Measurements from ENCODE around the gene CWC15. TPM values are rescaled to one million over a fixed set of nuclear protein-coding genes. Genes with fewer than 3 reads are reported as not detected.
A peak's percentile ranks its signal among the peaks of the same experiment; 100 is the strongest.
"Not testable (repeated sequence)": the region's sequence is repeated elsewhere in the genome, so short reads cannot be mapped to it uniquely, and the experiment has no call there.

The CWC15 gene
- total and polyA plus RNA-seq, 2 donors (not counting 3 experiments of a cell fraction or from before 2014, with no cell fraction given) = 16.9 to 72.0 TPM

GRCh38 chr11:94932503-94932902 is 40.9 kb downstream of the CWC15 start:
- Histone ChIP-seq H3K4me1 (ENCODE audit: control insufficient read depth, extremely low read depth, insufficient read depth, low read length) (peaks cover 49% of the 10 kb centered on the region), H3K9me1 (replicated peaks; ENCODE audit: control insufficient read depth, extremely low read depth, insufficient read depth, low read length) (no peaks in the 10 kb centered on the region), H3K79me2 (ENCODE audit: control insufficient read depth, insufficient read depth, low read length) (no peaks in the 10 kb centered on the region), H2AFZ (ENCODE audit: low read depth, low read length) (no peak overlapping the region), H3K4me2 (ENCODE audit: insufficient read depth, low read length) (no peak overlapping the region), H3K36me3 (ENCODE audit: control insufficient read depth in 2 of 2, extremely low read depth in 1 of 2, insufficient read depth in 2 of 2, low read length in 2 of 2) (no peaks in the 10 kb centered on the region), H3K9me3 (replicated peaks; ENCODE audit: control insufficient read depth, insufficient read depth, low read length) (no peaks in the 10 kb centered on the region), H4K20me1 (replicated peaks; ENCODE audit: control insufficient read depth, extremely low read depth, insufficient read depth, low read length) (no peaks in the 10 kb centered on the region), H3K4me3 (replicated peaks in 1 of 3; ENCODE audit: insufficient read depth in 1 of 3, low read depth in 1 of 3, low read length in 3 of 3) (no peak overlapping the region), H3K9ac (replicated peaks; ENCODE audit: extremely low read depth, insufficient read depth, low read length) (no peak overlapping the region), H3K27me3 (ENCODE audit: control insufficient read depth in 2 of 2, insufficient read depth in 2 of 2, low read length in 2 of 2) (no peaks in the 10 kb centered on the region), H3K27ac (ENCODE audit: insufficient read depth, low read depth, low read length) (peak overlapping the region; percentile 96)
- dilution Hi-C loops (cut with MboI; ENCODE audit: extremely low pct_ligation_motif_present, low sequenced_read_pairs) = no loop called here
- DNase-seq (ENCODE audit: low read depth, low spot score) = no peak
- FAIRE-seq = no peak
- CTCF ChIA-PET = interaction anchor here (4.5 kb wide), 1 partner anchor 34 kb away, joined by 18 read pairs; no protein-coding TSS in a partner anchor
- intact Hi-C loops (cut with micrococcal nuclease) = loop anchor here (2.0 to 10.0 kb wide), 2 partner anchors 136 to 798 kb away; no protein-coding TSS in a partner anchor
- TF ChIP-seq MAX (IDR thresholded peaks at IDR 0.05; ENCODE audit: insufficient read depth, insufficient read length) = no peak
- TF ChIP-seq FOS (IDR thresholded peaks at IDR 0.05; ENCODE audit: borderline replicate concordance, insufficient read depth, low read length) = no peak
- TF ChIP-seq MYC (IDR thresholded peaks at IDR 0.05; ENCODE audit: low read depth, low read length) = no peak
- TF ChIP-seq EZH2 (IDR thresholded peaks at IDR 0.05; ENCODE audit: borderline replicate concordance, low read depth, low read length, severe bottlenecking) = no peak
- no peak for TF ChIP-seq POLR2AphosphoS5 (IDR thresholded peaks at IDR 0.05; ENCODE audit: insufficient read depth, low read depth, low read length)
- no peak for TF ChIP-seq JUN (IDR thresholded peaks at IDR 0.05; ENCODE audit: borderline replicate concordance, insufficient read depth, insufficient read length, low read depth)
- TF ChIP-seq CTCF (IDR thresholded peaks at IDR 0.05; ENCODE audit: extremely low read depth in 1 of 2, insufficient read depth in 1 of 2, low read depth in 1 of 2, low read length in 2 of 2) = no peak
- TF ChIP-seq GATA2 (IDR thresholded peaks at IDR 0.05; ENCODE audit: insufficient read depth, insufficient read length, low read depth, low read length) = no peak
- no peak for TF ChIP-seq POLR2A (IDR thresholded peaks at IDR 0.05; ENCODE audit: low read depth, low read length)
- POLR2A ChIA-PET = no interaction called here
- BruUV-seq (replicated peaks) = no TSS peak

- intact Hi-C loops (cut with micrococcal nuclease) = loop anchor here (2.0 to 10.0 kb wide), 2 partner anchors 137 to 797 kb away; no protein-coding TSS in a partner anchor
- H4K20me1 ChIP-seq (replicated peaks; ENCODE audit: control insufficient read depth, extremely low read depth, insufficient read depth, low read length); H3K9me1 ChIP-seq (replicated peaks; ENCODE audit: control insufficient read depth, extremely low read depth, insufficient read depth, low read length); H3K9me3 ChIP-seq (replicated peaks; ENCODE audit: control insufficient read depth, insufficient read depth, low read length); H3K27ac ChIP-seq (ENCODE audit: insufficient read depth, low read depth, low read length); DNase-seq (ENCODE audit: low read depth, low spot score); H3K4me2 ChIP-seq (ENCODE audit: insufficient read depth, low read length); POLR2A ChIA-PET; H2AFZ ChIP-seq (ENCODE audit: low read depth, low read length); CTCF ChIA-PET; H3K9ac ChIP-seq (replicated peaks; ENCODE audit: extremely low read depth, insufficient read depth, low read length); FAIRE-seq; H3K79me2 ChIP-seq (ENCODE audit: control insufficient read depth, insufficient read depth, low read length); H3K4me3 ChIP-seq (replicated peaks in 1 of 3; ENCODE audit: insufficient read depth in 1 of 3, low read depth in 1 of 3, low read length in 3 of 3); H3K36me3 ChIP-seq (ENCODE audit: control insufficient read depth in 2 of 2, extremely low read depth in 1 of 2, insufficient read depth in 2 of 2, low read length in 2 of 2); H3K27me3 ChIP-seq (ENCODE audit: control insufficient read depth in 2 of 2, insufficient read depth in 2 of 2, low read length in 2 of 2); BruUV-seq (replicated peaks); dilution Hi-C loops (cut with MboI; ENCODE audit: extremely low pct_ligation_motif_present, low sequenced_read_pairs): not testable (repeated sequence)
- H3K4me1 ChIP-seq (ENCODE audit: control insufficient read depth, extremely low read depth, insufficient read depth, low read length) = peaks cover 53% of the 10 kb centered on the region
Measured at GRCh38 chr11:94932072-94932471, 41.3 kb downstream of the CWC15 start.

All from endothelial cell of umbilical vein (primary cell).